Suppressor macrophage treated with lipopolysaccharide for 1 hour (primary cell): ENCODE results near the gene SYNGR1.
"Not testable (repeated sequence)": the region's sequence is repeated elsewhere in the genome, so short reads cannot be mapped to it uniquely, and the experiment has no call there.

ENCODE experiments used
- DNase-seq, 3 donors: peaks; one replicate each; pipeline ENCODE4 v3.0.0-alpha.2; 2020 to 2022

SYNGR1 gene

GRCh38 chr22:39351689-39352214 is 2.0 kb downstream of the SYNGR1 start:
- DNase-seq: no peak

- DNase-seq: no peak
These were observed 2.6 kb downstream of the SYNGR1 start for GRCh38 chr22:39352306-39352891.

- peak in 1 of 3 donors; percentile 40 for DNase-seq
These were observed 3.6 kb downstream of the SYNGR1 start for GRCh38 chr22:39353346-39353745.

- DNase-seq: no peak
These were observed 5.3 kb downstream of the SYNGR1 start for GRCh38 chr22:39355080-39355479.

- DNase-seq: not testable (repeated sequence)
These were observed 6.0 kb downstream of the SYNGR1 start for GRCh38 chr22:39355805-39356204.

- DNase-seq: no peak
These were observed 6.7 kb downstream of the SYNGR1 start for GRCh38 chr22:39356464-39356863.

GRCh38 chr22:39357110-39358108 is 7.6 kb downstream of the SYNGR1 start:
- DNase-seq: not testable (repeated sequence)

GRCh38 chr22:39358197-39358596 is 8.4 kb downstream of the SYNGR1 start:
- not testable (repeated sequence) for DNase-seq

GRCh38 chr22:39359659-39360195 is 9.9 kb downstream of the SYNGR1 start:
- DNase-seq: no peak

- DNase-seq: no peak
These were observed 10.5 kb downstream of the SYNGR1 start for GRCh38 chr22:39360242-39360641.

GRCh38 chr22:39360674-39361413 is 11.1 kb downstream of the SYNGR1 start:
- no peak for DNase-seq

GRCh38 chr22:39361496-39361895 is 11.7 kb downstream of the SYNGR1 start:
- no peak for DNase-seq

GRCh38 chr22:39362271-39362670 is 12.5 kb downstream of the SYNGR1 start:
- DNase-seq: no peak

- no peak for DNase-seq
These were observed 13.1 kb downstream of the SYNGR1 start for GRCh38 chr22:39362932-39363331.

- no peak for DNase-seq
These were observed 14.1 kb downstream of the SYNGR1 start for GRCh38 chr22:39363751-39364515.

GRCh38 chr22:39364714-39365491 is 15.1 kb downstream of the SYNGR1 start:
- DNase-seq: peak; percentile 33 to 45 (median 38)

GRCh38 chr22:39365492-39365780 is 15.6 kb downstream of the SYNGR1 start:
- DNase-seq: no peak

GRCh38 chr22:39367035-39367434 is 17.2 kb downstream of the SYNGR1 start:
- DNase-seq: peak in 1 of 3 donors; percentile 28

GRCh38 chr22:39368461-39368911 is 18.7 kb downstream of the SYNGR1 start:
- DNase-seq: peak; percentile 49 to 58 (median 51)

- DNase-seq: no peak
These were observed 19.4 kb downstream of the SYNGR1 start for GRCh38 chr22:39369186-39369585.

GRCh38 chr22:39369586-39369985 is 19.8 kb downstream of the SYNGR1 start:
- DNase-seq: peak; percentile 49 to 73 (median 58)
